GM18873 (cell line): Measurements from ENCODE around the gene ARMC12.

ENCODE experiments used
- ATAC-seq: cut with Tn5 transposase; IDR thresholded peaks from one replicate; pipeline ENCODE4 v1.9.1; 2021; ENCODE audit warnings: mild to moderate bottlenecking, moderate library complexity, moderate number of reproducible peaks; ENCODE audit not compliant: unreplicated experiment, low FRiP score

ARMC12 gene

GRCh38 chr6:35717449-35718374 is 19.1 kb upstream of the ARMC12 start:
- ATAC-seq: no peak

- ATAC-seq: no peak
These were observed 18.5 kb upstream of the ARMC12 start for GRCh38 chr6:35718375-35718736.

GRCh38 chr6:35718911-35719381 is 17.9 kb upstream of the ARMC12 start:
- no peak for ATAC-seq

GRCh38 chr6:35719404-35719829 is 17.4 kb upstream of the ARMC12 start:
- ATAC-seq: no peak

- ATAC-seq: no peak
These were observed 16.8 kb upstream of the ARMC12 start for GRCh38 chr6:35719830-35720733.

- no peak for ATAC-seq
These were observed 14.6 kb upstream of the ARMC12 start for GRCh38 chr6:35722121-35722761.

GRCh38 chr6:35723587-35723986 is 13.2 kb upstream of the ARMC12 start:
- no peak for ATAC-seq

- no peak for ATAC-seq
These were observed 12.8 kb upstream of the ARMC12 start for GRCh38 chr6:35724059-35724458.

GRCh38 chr6:35724471-35724870 is 12.4 kb upstream of the ARMC12 start:
- ATAC-seq: no peak

- ATAC-seq: no peak
These were observed 11.6 kb upstream of the ARMC12 start for GRCh38 chr6:35725081-35725708.

GRCh38 chr6:35725721-35726438 is 11.0 kb upstream of the ARMC12 start:
- ATAC-seq: no peak

- peak; percentile 2 for ATAC-seq
These were observed 9.4 kb upstream of the ARMC12 start for GRCh38 chr6:35727231-35727934.

GRCh38 chr6:35727935-35728682 is 8.7 kb upstream of the ARMC12 start:
- ATAC-seq: peak; percentile 30

GRCh38 chr6:35728683-35729678 is 7.9 kb upstream of the ARMC12 start:
- no peak for ATAC-seq

GRCh38 chr6:35729722-35730121 is 7.1 kb upstream of the ARMC12 start:
- no peak for ATAC-seq

- ATAC-seq: no peak
These were observed 6.0 kb upstream of the ARMC12 start for GRCh38 chr6:35730745-35731413.

- peak; percentile 39 for ATAC-seq
These were observed 5.5 kb upstream of the ARMC12 start for GRCh38 chr6:35731414-35731735.
